PC-3 (cell line): ENCODE data around the gene SYAP1. TPM values are rescaled to one million over a fixed set of nuclear protein-coding genes. Genes with fewer than 3 reads are reported as not detected.

Experiments
- ATAC-seq: fragments of 200-7000 bp; cut with Tn5 transposase; 2 replicates; pipeline ENCODE4 v1.9.1; 2020; ENCODE audit warnings: mild to moderate bottlenecking, moderate library complexity
- BruUV-seq: library from RNA; stranded (reverse); fragments of 400-500 nt; replicated peaks from 2 replicates; lab custom pipeline; 2021; lab: Mats Ljungman, UMichigan
- CTCF ChIA-PET: fragments of 300-600 bp; sonication (Branson Sonifier 250); formaldehyde crosslinking; loops from one replicate; lab custom pipeline; 2022; ENCODE audit warnings: antibody characterized with exemption; lab: Charles Lee
- POLR2A ChIA-PET: fragments of 300-600 bp; sonication (Branson Sonifier 250); formaldehyde crosslinking; loops from one replicate; lab custom pipeline; 2022; ENCODE audit warnings: antibody characterized with exemption; ENCODE audit not compliant: unreplicated experiment; lab: Charles Lee
- DNase-seq: peaks from one replicate; pipeline ENCODE4 v3.0.0-alpha.2; 2015
- H2AFZ ChIP-seq: fragments of 300-600 bp; sonication (generic); 2 replicates; pipeline ENCODE4 v1.6.0; 2016; ENCODE audit warnings: antibody characterized with exemption, low read length
- H3F3A ChIP-seq: fragments of 300-600 bp; sonication (generic); one replicate; pipeline ENCODE4 v1.6.0; 2017; ENCODE audit warnings: antibody characterized with exemption, low read length, control low read depth, mild to moderate bottlenecking; ENCODE audit not compliant: unreplicated experiment
- H3K27ac ChIP-seq: fragments of 300-600 bp; sonication (generic); 2 replicates; pipeline ENCODE4 v1.5.1; 2016; ENCODE audit warnings: mild to moderate bottlenecking, low read length
- H3K27me3 ChIP-seq: fragments of 300-600 bp; sonication (generic); 2 replicates; pipeline ENCODE4 v1.6.1; 2016; ENCODE audit warnings: low read length, mixed read lengths
- H3K36me3 ChIP-seq: fragments of 300-600 bp; sonication (generic); 2 replicates; pipeline ENCODE4 v1.6.1; 2016; ENCODE audit warnings: low read depth, mixed run types, low read length, mixed read lengths
- H3K4me1 ChIP-seq: fragments of 300-600 bp; sonication (generic); 2 replicates; pipeline ENCODE4 v1.5.1; 2016; ENCODE audit warnings: low read length; ENCODE audit not compliant: insufficient read depth
- H3K4me2 ChIP-seq: fragments of 300-600 bp; sonication (generic); 2 replicates; pipeline ENCODE4 v1.6.0; 2016; ENCODE audit warnings: low read length
- H3K4me3 ChIP-seq: fragments of 300-600 bp; sonication (generic); 2 replicates; pipeline ENCODE4 v1.5.1; 2016; ENCODE audit warnings: mild to moderate bottlenecking, low read length, mixed read lengths
- H3K79me2 ChIP-seq: fragments of 300-600 bp; sonication (generic); 2 replicates; pipeline ENCODE4 v1.6.1; 2017; ENCODE audit warnings: low read length, mixed read lengths
- H3K9ac ChIP-seq: fragments of 300-600 bp; sonication (generic); 2 replicates; pipeline ENCODE4 v1.6.0; 2016; ENCODE audit warnings: mild to moderate bottlenecking, low read length
- H3K9me2 ChIP-seq: fragments of 300-600 bp; sonication (generic); replicated peaks from 2 replicates; pipeline ENCODE4 v1.6.1; 2016; ENCODE audit warnings: mixed run types, low read length, mixed read lengths
- H3K9me3 ChIP-seq: fragments of 300-600 bp; sonication (generic); 2 replicates; pipeline ENCODE4 v1.6.1; 2016; ENCODE audit warnings: low read length, mixed read lengths
- H4K20me1 ChIP-seq: fragments of 300-600 bp; sonication (generic); 2 replicates; pipeline ENCODE4 v1.6.1; 2016; ENCODE audit warnings: low read length, mixed read lengths
- CTCF ChIP-seq: fragments of 300-600 bp; sonication (generic); conservative IDR thresholded peaks from 2 replicates; pipeline ENCODE4 v1.5.1; 2017; ENCODE audit warnings: antibody characterized with exemption, low read depth, mild to moderate bottlenecking, low read length
- EZH2 ChIP-seq: fragments of 300-600 bp; sonication (generic); IDR thresholded peaks from one replicate; pipeline ENCODE4 v1.6.1; 2017; ENCODE audit warnings: antibody characterized with exemption, mild to moderate bottlenecking, low read length; ENCODE audit not compliant: unreplicated experiment
- EZH2phosphoT487 ChIP-seq: fragments of 300-600 bp; sonication (generic); IDR thresholded peaks from 2 replicates; pipeline ENCODE4 v1.6.1; 2018; ENCODE audit warnings: mild to moderate bottlenecking, antibody characterized with exemption, low read length, borderline replicate concordance
- intact Hi-C: fragments of 100-400 bp; cut with micrococcal nuclease; formaldehyde crosslinking; loops from 2 replicates; pipeline ENCODE4 v1.9.0; 2023
- total RNA-seq: library from RNA; depleted of rRNA; stranded (reverse); fragments of >200 nt; gene quantifications from 2 replicates; pipeline ENCODE4 v1.2.3, GENCODE V29; 2014; rRNA removed

The SYAP1 gene
- total RNA-seq, 1 experiment from 2014 or later = 51.9 TPM

DNA sequence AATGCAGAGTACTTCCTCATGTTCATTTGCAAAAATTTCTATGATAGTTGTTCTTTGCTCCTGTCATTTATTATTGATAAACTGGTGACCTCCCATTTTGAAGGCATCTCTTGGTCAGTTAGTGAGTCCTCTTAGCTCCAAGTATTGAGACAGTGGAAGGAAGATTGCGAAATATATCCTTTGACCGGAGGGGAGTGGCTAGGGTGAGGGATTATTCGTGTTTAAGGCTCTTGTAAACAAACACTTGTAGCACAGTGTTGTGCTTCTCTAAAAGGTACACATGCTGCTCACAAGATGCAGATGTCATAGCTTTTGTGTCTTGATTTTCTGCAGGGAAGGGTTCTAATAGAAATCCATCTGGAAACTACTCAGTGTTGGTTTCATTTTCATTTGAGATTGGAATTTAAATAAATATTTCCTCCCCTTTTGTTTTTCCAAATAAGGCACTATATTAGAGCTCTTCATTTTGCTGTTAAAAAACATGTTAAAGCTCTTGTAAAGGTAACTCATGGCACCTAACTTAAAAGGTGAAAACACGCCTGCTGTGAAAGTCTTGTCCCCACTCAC, 88.6 kb downstream of the SYAP1 start:
- Histone ChIP-seq H3K36me3 (peaks cover 13% of the 10 kb centered on the region), H3K27ac (no peak overlapping the region), H4K20me1 (peaks cover 23% of the 10 kb centered on the region; the same call in 1 of the 2 replicates), H3K9me3 (no peaks in the 10 kb centered on the region), H3K79me2 (peaks cover 83% of the 10 kb centered on the region), H2AFZ (no peak overlapping the region), H3K27me3 (no peaks in the 10 kb centered on the region), H3K4me2 (peak overlapping the region; percentile 27), H3K9ac (no peak overlapping the region), H3K9me2 (no peaks in the 10 kb centered on the region), H3F3A (no peaks in the 10 kb centered on the region), H3K4me1 (peaks cover 10% of the 10 kb centered on the region), H3K4me3 (no peak overlapping the region)
- POLR2A ChIA-PET = interaction anchor here (0.5 kb wide), 1 partner anchor 21 kb away, joined by 8 read pairs; no protein-coding TSS in a partner anchor
- ATAC-seq (peak; percentile 62), DNase-seq (peak; percentile 54)
- CTCF ChIA-PET = no interaction called here
- intact Hi-C loops = no loop called here
- BruUV-seq = no TSS peak
- TF ChIP-seq EZH2 = no peak
- TF ChIP-seq EZH2phosphoT487 = no peak
- no peak for TF ChIP-seq CTCF

DNA sequence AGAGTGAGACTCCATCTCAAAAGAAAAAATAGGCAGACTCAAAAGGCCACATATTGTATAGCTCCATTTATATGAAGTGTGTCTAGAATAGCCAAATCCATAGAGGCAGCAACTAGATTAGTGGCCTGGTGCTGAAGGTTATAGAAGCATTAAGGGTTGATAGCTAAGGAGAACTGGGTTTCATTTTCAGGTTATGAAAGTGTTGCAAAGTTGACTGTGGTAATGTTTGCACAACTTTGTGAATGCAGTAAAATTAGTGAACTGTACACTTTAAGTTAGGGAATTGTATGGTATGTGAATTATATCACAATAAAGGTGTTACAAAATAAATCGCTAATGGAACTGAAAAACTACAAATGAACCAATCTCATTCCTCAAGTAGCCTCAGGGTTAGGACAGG, 95.2 kb downstream of the SYAP1 start:
- Histone ChIP-seq H3K4me1 (no peaks in the 10 kb centered on the region), H3F3A (no peaks in the 10 kb centered on the region), H2AFZ (no peak overlapping the region), H3K27ac (no peak overlapping the region), H3K9ac (no peak overlapping the region), H3K27me3 (no peaks in the 10 kb centered on the region), H3K4me3 (no peak overlapping the region), H3K9me2 (no peaks in the 10 kb centered on the region), H3K4me2 (no peak overlapping the region), H3K9me3 (no peaks in the 10 kb centered on the region), H3K79me2 (peaks cover 40% of the 10 kb centered on the region), H3K36me3 (peaks cover 17% of the 10 kb centered on the region), H4K20me1 (0 out of 2 replicates have a peak, but pooled peaks cover 4% of the 10 kb centered on the region)
- intact Hi-C loops = no loop called here
- POLR2A ChIA-PET = no interaction called here
- CTCF ChIA-PET = no interaction called here
- DNase-seq (no peak), ATAC-seq (no peak)
- TF ChIP-seq EZH2 (no peak), EZH2phosphoT487 (no peak), CTCF (no peak)
- BruUV-seq = no TSS peak

Other genes with a start within 250 kb of the SYAP1 start
- gene S100G, start 69.5 kb upstream of the SYAP1 start, total RNA-seq = not detected in 2 replicates
- gene CTPS2, start 6.9 kb upstream of the SYAP1 start, total RNA-seq = 16.1 and 25.0 TPM in 2 replicates
- 17.1 and 18.9 TPM in 2 replicates for gene TXLNG, start 66.9 kb downstream of the SYAP1 start, total RNA-seq
- 153 and 155 TPM in 2 replicates for gene RBBP7, start 150.8 kb downstream of the SYAP1 start, total RNA-seq
- gene REPS2, start 227.0 kb downstream of the SYAP1 start, total RNA-seq = 2.6 and 6.3 TPM in 2 replicates